Measurements from ENCODE around the gene BMS1.

Gene BMS1

GRCh38 chr10:42866115-42866995, 83.8 kb downstream of the BMS1 start:
- TF ChIP-seq POLR2AphosphoS5 (IDR thresholded peaks at IDR 0.05; ENCODE audit: low read depth) (no peak), GABPA (IDR thresholded peaks at IDR 0.05; ENCODE audit: low read depth) (no peak), CTCF (IDR thresholded peaks at IDR 0.05; ENCODE audit: insufficient read depth, low read length) (peak; percentile 22)
- Histone ChIP-seq H3K4me3 (replicated peaks; ENCODE audit: insufficient read depth, low read length) (peak overlapping the region; percentile 30), H3K27me3 (ENCODE audit: insufficient read depth, poor library complexity, severe bottlenecking) (no peaks in the 10 kb centered on the region), H3K27ac (replicated peaks) (no peak overlapping the region)
- DNase-seq (ENCODE audit: low read depth in 1 of 2, low spot score in 1 of 2) = peak; percentile 34 to 75

GRCh38 chr10:42867571-42867970, 85.0 kb downstream of the BMS1 start:
- Histone ChIP-seq H3K27me3 (ENCODE audit: insufficient read depth, poor library complexity, severe bottlenecking) (no peaks in the 10 kb centered on the region), H3K27ac (replicated peaks) (no peak overlapping the region), H3K4me3 (replicated peaks; ENCODE audit: insufficient read depth, low read length) (no peak overlapping the region)
- TF ChIP-seq GABPA (IDR thresholded peaks at IDR 0.05; ENCODE audit: low read depth) (no peak), POLR2AphosphoS5 (IDR thresholded peaks at IDR 0.05; ENCODE audit: low read depth) (no peak), SPI1 (IDR thresholded peaks at IDR 0.05; ENCODE audit: borderline replicate concordance, low read depth) (no peak), CTCF (IDR thresholded peaks at IDR 0.05; ENCODE audit: insufficient read depth, low read length) (no peak), REST (IDR thresholded peaks at IDR 0.05; ENCODE audit: insufficient replicate concordance, low read depth) (no peak)
- DNase-seq (ENCODE audit: low read depth in 1 of 2, low spot score in 1 of 2) = no peak

- Histone ChIP-seq H3K27me3 (ENCODE audit: insufficient read depth, poor library complexity, severe bottlenecking) (no peaks in the 10 kb centered on the region), H3K27ac (replicated peaks) (no peak overlapping the region), H3K4me3 (replicated peaks; ENCODE audit: insufficient read depth, low read length) (no peak overlapping the region)
- DNase-seq (ENCODE audit: low read depth in 1 of 2, low spot score in 1 of 2) = no peak
- no peak for TF ChIP-seq CTCF (IDR thresholded peaks at IDR 0.05; ENCODE audit: insufficient read depth, low read length)
- no peak for TF ChIP-seq REST (IDR thresholded peaks at IDR 0.05; ENCODE audit: insufficient replicate concordance, low read depth)
- TF ChIP-seq POLR2AphosphoS5 (IDR thresholded peaks at IDR 0.05; ENCODE audit: low read depth) = no peak
- no peak for TF ChIP-seq GABPA (IDR thresholded peaks at IDR 0.05; ENCODE audit: low read depth)
- TF ChIP-seq SPI1 (IDR thresholded peaks at IDR 0.05; ENCODE audit: borderline replicate concordance, low read depth) = no peak
Measured at GRCh38 chr10:42868530-42868929, 85.9 kb downstream of the BMS1 start.
